NCI-H2029 (cell line): Measurements from ENCODE around the gene CYBB.
"Not testable (repeated sequence)": the region's sequence is repeated elsewhere in the genome, so short reads cannot be mapped to it uniquely, and the experiment has no call there.

ENCODE experiments used
- DNase-seq: peaks from one replicate; lab custom pipeline; 2025; lab: John Stamatoyannopoulos, UW

CYBB gene

DNA sequence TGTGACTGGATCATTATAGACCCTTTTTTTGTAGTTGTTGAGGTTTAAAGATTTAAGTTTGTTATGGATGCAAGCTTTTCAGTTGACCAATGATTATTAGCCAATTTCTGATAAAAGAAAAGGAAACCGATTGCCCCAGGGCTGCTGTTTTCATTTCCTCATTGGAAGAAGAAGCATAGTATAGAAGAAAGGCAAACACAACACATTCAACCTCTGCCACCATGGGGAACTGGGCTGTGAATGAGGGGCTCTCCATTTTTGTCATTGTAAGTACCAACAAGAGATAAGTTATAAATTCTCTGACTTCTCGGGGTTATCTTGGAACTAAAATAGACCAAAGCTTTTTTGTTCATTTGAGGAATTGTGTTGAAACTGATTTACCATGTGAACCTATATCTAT, at the start of gene CYBB:
CYBB (plus strand) TSS at position 203 of the 400 bp plus-strand sequence; CDS start at position 222, 19 bp downstream.
- no peak for DNase-seq

DNA sequence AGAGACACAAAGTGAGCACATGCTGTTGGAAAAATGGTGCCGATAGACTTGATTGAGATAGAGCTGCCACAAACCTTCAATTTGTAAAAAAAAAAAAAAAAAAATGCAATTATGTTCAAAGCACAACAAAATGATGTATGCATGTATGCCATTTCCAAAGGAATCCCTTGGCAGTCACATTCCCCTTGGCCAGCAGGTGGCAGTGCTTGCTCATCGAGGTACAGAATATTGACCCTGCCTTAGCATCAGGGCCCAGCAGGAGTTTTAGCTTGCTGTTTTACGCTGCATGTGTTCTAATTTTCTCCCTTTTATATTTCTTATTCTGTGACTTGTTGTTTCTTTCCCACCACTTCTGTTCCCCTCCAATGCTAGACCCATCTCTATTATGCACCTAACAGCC, 34.5 kb upstream of the CYBB start:
- peak; percentile 12 for DNase-seq

DNA sequence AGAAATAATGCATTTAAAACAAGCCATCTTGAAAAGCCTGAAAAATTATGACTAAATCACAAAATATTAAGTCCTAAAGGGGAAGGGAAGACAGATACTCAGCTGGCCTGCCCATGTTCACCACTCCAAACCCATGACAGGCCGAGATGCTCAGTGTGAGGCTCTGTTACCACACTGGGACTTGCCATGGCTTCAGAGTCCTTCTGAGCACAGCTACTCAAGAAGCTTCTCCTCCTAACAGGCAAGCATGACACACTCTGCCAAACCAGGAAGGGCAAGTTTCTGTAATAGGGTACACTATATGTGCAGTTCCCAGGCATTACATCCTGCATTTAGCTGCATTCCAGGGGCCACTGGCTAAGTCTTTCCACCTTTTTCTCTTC, 34.0 kb upstream of the CYBB start:
- DNase-seq: no peak

DNA sequence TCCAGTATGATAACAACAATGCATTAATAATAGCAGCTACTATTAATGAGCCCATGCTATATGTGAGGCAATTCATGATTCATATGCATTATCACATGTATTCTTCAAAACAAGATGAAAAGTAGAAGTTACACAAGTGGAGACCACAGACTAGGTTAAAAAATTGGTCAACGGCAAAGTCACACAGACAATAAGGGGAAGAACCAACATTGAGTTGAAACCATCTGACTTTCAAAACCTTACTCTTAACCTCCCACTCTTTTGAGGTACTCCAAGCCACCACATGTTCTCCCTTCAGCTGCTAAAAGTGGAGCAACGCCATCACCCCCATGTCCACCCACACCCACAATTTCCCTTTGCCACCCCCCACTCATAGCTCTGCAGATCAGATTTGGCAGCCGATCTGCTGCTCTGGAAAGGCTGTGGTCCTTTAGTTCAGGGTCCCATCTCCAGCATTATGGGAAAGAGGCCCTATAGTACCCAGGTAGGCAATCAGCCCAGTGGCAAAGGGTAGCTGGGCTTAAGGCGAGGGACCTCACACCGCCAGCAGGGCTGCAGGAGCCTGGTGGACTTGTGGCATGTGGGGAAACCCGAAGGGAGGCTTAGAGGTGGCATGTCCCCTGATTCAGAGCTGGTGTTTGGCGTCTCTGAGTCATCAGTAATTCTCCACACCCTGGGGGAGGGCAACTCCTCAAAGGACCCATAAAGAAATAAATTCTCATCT, 33.5 kb upstream of the CYBB start:
- no peak for DNase-seq

DNA sequence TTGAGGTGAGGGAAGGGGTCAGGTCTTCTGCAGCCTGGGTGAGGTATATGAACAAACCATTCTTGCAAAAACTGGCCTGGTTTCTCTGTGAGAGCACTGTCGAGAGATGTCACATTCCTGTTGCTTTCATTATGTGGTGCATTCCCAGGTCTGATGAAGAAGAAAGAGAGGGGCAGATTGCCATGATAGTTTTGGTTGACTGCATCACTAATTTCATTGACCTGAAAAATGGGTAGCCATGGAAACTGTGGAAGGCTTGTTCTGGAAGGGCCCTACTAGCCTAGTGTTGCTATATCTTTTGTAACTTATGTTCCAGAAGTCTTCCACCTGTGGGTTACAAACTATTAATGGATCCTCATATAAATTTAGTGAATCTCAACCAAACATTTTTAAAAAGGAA, 32.9 kb upstream of the CYBB start:
- no peak for DNase-seq

GRCh38 chrX:37752281-37752680, 27.6 kb upstream of the CYBB start:
- DNase-seq: no peak

- no peak for DNase-seq
These were observed 26.9 kb upstream of the CYBB start for GRCh38 chrX:37752936-37753335.

DNA sequence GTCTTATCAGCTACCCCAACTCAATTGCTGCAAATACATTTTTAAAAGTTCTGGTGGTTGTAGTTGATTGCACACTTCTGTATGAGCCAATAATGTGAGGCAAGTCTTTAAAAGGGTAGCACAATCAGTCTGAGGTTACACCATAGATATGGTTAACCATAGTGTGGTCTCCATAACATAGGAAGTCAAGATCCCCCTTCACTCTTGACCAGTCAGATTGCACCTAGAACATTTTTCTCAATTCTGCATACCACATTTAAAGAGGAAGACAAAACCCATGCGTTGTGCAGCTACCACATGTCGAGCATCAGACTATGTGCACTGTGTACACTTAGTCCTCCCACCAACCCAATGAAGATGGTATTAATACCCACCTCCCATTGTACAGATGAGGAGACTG, 26.5 kb upstream of the CYBB start:
- no peak for DNase-seq

- no peak for DNase-seq
These were observed 25.3 kb upstream of the CYBB start for GRCh38 chrX:37754516-37754915.

- DNase-seq: no peak
These were observed 24.8 kb upstream of the CYBB start for GRCh38 chrX:37755025-37755424.

- DNase-seq: no peak
These were observed 22.8 kb upstream of the CYBB start for GRCh38 chrX:37757082-37757481.

GRCh38 chrX:37759351-37759750, 20.5 kb upstream of the CYBB start:
- no peak for DNase-seq

GRCh38 chrX:37759878-37760418, 19.9 kb upstream of the CYBB start:
- peak; percentile 3 for DNase-seq

DNA sequence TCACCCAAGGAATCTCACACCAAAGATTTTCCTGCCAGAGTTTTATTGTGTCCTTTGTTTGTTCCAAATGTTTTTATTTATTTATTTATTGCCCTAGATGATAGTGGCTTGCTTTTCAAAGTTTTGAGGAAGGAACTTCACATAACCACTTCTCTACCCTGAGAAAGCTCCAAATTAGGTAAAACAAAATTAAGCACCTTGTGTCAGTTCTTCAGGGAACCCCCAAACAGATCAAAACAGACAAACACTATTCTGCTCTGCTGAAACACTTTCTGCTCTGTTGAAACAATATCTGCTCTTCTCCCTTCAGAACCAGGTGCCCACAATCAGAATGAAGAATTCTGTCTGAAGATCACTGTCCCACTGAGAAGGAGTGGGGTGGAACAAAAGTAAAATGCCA, 16.5 kb upstream of the CYBB start:
- no peak for DNase-seq

DNA sequence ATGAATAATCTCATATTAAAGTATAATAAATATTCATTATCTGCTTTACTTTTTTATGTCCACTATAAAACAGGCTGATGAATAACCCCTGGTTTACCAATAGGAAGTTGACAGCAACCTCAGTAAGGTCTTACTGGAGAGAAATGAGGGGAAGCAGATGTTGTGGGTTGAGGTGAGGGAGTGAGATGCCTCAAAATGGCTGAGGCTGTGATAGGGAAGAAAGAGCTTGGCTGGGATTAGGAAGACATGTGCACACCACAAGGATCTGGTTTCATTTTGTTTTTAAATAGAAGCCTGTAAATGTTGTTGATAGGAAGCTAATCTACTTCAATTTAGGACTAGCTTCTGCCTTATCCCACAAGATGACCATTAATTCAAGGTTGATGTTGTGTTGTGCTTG, 14.4 kb upstream of the CYBB start:
- DNase-seq: no peak

DNA sequence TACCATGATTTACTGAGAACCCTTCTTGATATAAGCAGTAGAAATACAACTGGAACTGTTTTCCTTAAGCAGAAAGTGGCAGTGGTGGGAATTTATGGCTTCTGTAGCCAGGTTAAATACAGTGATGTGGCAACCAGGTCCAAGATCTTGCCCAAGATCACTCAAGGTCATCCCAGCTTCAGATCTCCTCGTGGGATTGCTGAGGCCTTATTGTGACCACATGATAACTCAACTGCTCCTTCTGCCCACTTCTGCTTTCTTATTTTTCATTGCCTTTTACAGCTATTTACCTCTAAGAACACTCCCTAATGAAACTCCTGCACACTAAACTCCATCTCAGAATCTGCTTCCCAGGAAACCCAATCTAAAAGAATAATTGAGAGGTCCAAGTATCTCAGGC, 12.4 kb upstream of the CYBB start:
- no peak for DNase-seq

DNA sequence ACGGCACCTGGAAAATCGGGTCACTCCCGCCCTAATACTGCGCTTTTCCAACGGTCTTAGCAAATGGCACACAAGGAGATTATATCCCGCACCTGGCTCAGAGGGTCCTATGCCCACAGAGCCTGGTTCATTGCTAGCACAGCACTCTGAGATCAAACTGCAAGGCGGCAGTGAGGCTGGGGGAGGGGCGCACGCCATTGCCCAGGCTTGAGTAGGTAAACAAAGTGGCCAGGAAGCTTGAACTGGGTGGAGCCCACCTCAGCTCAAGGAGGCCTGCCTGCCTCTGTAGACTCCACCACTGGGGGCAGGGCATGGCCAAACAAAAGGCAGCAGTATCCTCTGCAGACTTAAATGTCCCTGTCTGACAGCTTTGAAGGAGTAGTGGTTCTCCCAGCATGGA, 11.0 kb upstream of the CYBB start:
- DNase-seq: not testable (repeated sequence)

DNA sequence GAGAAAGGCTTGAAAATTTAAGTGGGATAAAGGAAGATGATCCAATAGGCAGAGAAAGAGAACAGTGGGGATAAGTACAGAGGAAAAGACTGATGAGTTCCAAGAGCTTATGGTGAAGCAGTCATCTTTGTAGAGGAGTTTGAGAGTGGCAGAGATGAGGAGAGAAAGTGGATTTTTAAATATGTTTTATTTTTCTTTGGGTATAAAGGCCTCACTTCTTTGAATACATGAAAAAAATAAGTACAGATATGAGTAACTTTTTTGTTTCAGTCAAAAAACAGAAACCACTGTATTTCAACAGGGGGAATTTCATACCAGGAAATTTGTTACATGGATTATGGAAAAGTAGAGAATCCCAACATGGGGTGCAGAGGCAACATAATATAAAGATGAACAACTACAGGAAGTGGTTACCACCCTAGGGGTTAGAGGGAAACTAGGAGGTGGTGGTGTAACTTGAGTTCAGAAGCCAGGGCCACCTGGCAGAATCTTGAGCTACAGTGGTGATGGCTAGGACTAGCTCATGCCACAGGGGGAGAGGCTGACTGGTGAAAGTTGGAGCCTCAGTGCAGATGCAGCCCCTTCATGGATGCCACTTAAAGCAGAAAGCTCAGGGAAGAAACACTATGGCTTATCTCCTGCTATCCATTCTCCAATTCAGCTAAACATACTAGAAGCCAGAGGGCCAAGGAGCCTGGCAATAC, 3.4 kb upstream of the CYBB start:
- no peak for DNase-seq

DNA sequence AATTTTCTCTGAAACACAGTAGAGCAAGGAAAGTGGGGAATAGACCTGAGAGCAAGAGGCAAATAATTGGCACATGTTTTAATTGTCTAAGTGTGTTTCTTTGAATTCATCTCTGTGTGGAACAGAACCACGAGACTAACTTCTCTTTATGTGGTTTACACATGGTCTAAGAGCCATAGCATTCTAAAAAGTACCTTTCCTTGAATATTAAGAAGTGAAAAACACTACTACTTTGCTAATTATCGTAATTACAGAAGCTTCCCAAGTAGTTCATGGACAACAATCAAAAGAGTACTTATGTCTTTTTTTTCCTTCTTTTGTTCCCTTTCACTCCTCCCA, 2.9 kb upstream of the CYBB start:
- no peak for DNase-seq

- DNase-seq: no peak
These were observed 1.2 kb downstream of the CYBB start for GRCh38 chrX:37781081-37781480.

DNA sequence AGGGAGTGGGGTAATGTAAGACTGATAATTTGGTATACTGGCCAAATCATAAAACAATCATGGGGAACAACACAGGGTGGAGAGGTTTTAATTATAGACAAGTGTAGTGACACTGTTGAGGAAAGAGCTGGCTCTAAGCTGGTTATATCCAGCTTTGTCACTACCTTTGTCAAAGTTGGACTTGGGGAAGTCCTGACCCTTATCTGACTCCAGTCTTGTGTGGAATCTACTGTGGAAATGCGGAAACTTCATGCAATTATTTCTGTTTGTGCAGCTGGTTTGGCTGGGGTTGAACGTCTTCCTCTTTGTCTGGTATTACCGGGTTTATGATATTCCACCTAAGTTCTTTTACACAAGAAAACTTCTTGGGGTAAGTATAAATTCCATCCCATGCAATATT, 2.0 kb downstream of the CYBB start:
- DNase-seq: no peak

GRCh38 chrX:37782359-37782758, 2.5 kb downstream of the CYBB start:
- no peak for DNase-seq

- no peak for DNase-seq
These were observed 3.4 kb downstream of the CYBB start for GRCh38 chrX:37783305-37783704.

- no peak for DNase-seq
These were observed 5.7 kb downstream of the CYBB start for GRCh38 chrX:37785569-37785968.
